Upper lobe of left lung (tissue), 4 donors: ENCODE data around the gene CHURC1.

Experiments used
- POLR2AphosphoS5 ChIP-seq, 2 donors: sonication (generic); formaldehyde crosslinking; IDR thresholded peaks; one replicate each; pipeline ENCODE4 v1.5.1; 2017; ENCODE audit warnings: antibody characterized with exemption in 2 of 2
- TF ChIP-seq, protein P1 (sequence below), 6 experiments: fragments of 450-650 bp in 4 of 6; fragments of 200-600 bp in 2 of 6; sonication (generic) in 2 of 6; IDR thresholded peaks; one replicate each; pipeline ENCODE4 v1.5.1; 2016 to 2019; ENCODE audit warnings: antibody characterized with exemption in 6 of 6

DNA sequence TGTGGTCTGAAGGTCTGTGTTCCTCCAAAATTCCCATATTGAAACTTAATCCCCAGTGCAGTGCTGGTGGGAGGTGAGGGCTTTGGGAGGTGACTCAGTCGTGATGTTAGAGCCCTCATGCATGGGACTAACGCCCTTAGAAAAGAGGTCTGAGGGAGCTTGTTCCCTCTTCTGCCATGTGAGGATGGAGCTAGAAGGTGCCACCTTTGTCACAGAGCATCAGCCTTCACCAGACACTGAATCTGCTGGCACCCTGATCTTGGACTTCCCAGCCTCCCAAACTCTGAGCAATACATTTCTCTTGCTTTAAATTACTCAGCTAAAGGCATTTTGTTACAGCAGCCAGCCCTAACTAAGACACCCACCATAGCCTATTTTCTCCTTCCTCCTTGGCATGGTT, 43.9 kb downstream of the CHURC1 start:
- no peak for TF ChIP-seq POLR2AphosphoS5 (IDR thresholded peaks at IDR 0.05)
- TF ChIP-seq, protein P1, sequence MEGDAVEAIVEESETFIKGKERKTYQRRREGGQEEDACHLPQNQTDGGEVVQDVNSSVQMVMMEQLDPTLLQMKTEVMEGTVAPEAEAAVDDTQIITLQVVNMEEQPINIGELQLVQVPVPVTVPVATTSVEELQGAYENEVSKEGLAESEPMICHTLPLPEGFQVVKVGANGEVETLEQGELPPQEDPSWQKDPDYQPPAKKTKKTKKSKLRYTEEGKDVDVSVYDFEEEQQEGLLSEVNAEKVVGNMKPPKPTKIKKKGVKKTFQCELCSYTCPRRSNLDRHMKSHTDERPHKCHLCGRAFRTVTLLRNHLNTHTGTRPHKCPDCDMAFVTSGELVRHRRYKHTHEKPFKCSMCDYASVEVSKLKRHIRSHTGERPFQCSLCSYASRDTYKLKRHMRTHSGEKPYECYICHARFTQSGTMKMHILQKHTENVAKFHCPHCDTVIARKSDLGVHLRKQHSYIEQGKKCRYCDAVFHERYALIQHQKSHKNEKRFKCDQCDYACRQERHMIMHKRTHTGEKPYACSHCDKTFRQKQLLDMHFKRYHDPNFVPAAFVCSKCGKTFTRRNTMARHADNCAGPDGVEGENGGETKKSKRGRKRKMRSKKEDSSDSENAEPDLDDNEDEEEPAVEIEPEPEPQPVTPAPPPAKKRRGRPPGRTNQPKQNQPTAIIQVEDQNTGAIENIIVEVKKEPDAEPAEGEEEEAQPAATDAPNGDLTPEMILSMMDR (IDR thresholded peaks at IDR 0.05), result no peak
